SK-N-SH (cell line): ENCODE results near the gene TSSK3. TPM values are rescaled to one million over a fixed set of nuclear protein-coding genes. Genes with fewer than 3 reads are reported as not detected.

ENCODE experiments used
- CTCF ChIA-PET: fragments of 300-600, 350-600 bp; formaldehyde crosslinking; extraction: SDS; loops from one replicate; lab custom pipeline; 2021; lab: Yijun Ruan, JAX
- POLR2A ChIA-PET: fragments of 350-600 bp; sonication (Branson Sonifier 250); formaldehyde crosslinking; extraction: SDS; loops from one replicate; lab custom pipeline; 2020; ENCODE audit warnings: antibody characterized with exemption, inconsistent platforms; lab: Yijun Ruan, JAX
- DNase-seq: peaks from one replicate; pipeline ENCODE4 v3.0.0; 2012
- H2AFZ ChIP-seq: fragments of 200-600 bp; sonication (generic); 2 replicates; pipeline ENCODE4 v1.8.1; 2016; ENCODE audit warnings: antibody characterized with exemption, mild to moderate bottlenecking, low read depth
- H3F3A ChIP-seq: fragments of 200-600 bp; sonication (generic); replicated peaks from 2 replicates; pipeline ENCODE3; 2016; ENCODE audit warnings: antibody characterized with exemption, mild to moderate bottlenecking; ENCODE audit not compliant: insufficient read depth
- H3K27ac ChIP-seq, 2 experiments: fragments of 200-500 bp in 1 of 2; fragments of 200-600 bp in 1 of 2; sonication (Bioruptor generic) in 1 of 2; sonication (generic), shearing (Covaris generic) in 1 of 2; 2 replicates each; pipeline versions ENCODE4 v1.5.1 to v1.6.1; 2014 to 2016; ENCODE audit warnings: low read depth in 2 of 2, inconsistent platforms in 1 of 2, low read length in 1 of 2, mild to moderate bottlenecking in 1 of 2, mixed read lengths in 1 of 2
- H3K27me3 ChIP-seq: fragments of 200-600 bp; sonication (generic), shearing (Covaris generic); 2 replicates; pipeline ENCODE4 v1.6.1; 2016; ENCODE audit warnings: mixed run types; ENCODE audit not compliant: insufficient read depth
- H3K36me3 ChIP-seq, 2 experiments: fragments of 200-500 bp in 1 of 2; fragments of 200-600 bp in 1 of 2; sonication (Bioruptor generic) in 1 of 2; sonication (generic) in 1 of 2; replicated peaks in 1 of 2; 2 replicates each; pipeline versions ENCODE3 to v1.5.1; 2014 to 2016; ENCODE audit warnings: low read length in 1 of 2, mild to moderate bottlenecking in 1 of 2; ENCODE audit not compliant: insufficient read depth in 2 of 2, control insufficient read depth in 1 of 2
- H3K4me1 ChIP-seq, 2 experiments: fragments of 200-500 bp in 1 of 2; fragments of 200-600 bp in 1 of 2; sonication (Bioruptor generic) in 1 of 2; sonication (generic), shearing (Covaris generic) in 1 of 2; 2 replicates each; pipeline versions ENCODE4 v1.5.1 to v1.6.1; 2014 to 2016; ENCODE audit warnings: low read depth in 1 of 2, low read length in 1 of 2, mixed run types in 1 of 2; ENCODE audit not compliant: insufficient read depth in 2 of 2, control insufficient read depth in 1 of 2
- H3K4me2 ChIP-seq: fragments of 200-600 bp; sonication (generic), shearing (Covaris generic); 2 replicates; pipeline ENCODE4 v1.6.1; 2017; ENCODE audit warnings: mixed run types
- H3K4me3 ChIP-seq, 2 experiments: fragments of 200-500 bp in 1 of 2; fragments of 200-600 bp in 1 of 2; sonication (Bioruptor generic) in 1 of 2; sonication (generic), shearing (Covaris generic) in 1 of 2; 2 replicates each; pipeline versions ENCODE4 v1.5.1 to v1.8.1; 2014 to 2016; ENCODE audit warnings: low read depth in 2 of 2, inconsistent platforms in 1 of 2, low read length in 1 of 2, mild to moderate bottlenecking in 1 of 2, mixed read lengths in 1 of 2, moderate library complexity in 1 of 2
- H3K79me2 ChIP-seq: fragments of 200-600 bp; sonication (generic); 2 replicates; pipeline ENCODE4 v1.8.1; 2017; ENCODE audit warnings: mild to moderate bottlenecking; ENCODE audit not compliant: insufficient read depth
- H3K9ac ChIP-seq: fragments of 200-600 bp; sonication (generic); 2 replicates; pipeline ENCODE4 v1.6.1; 2017; ENCODE audit warnings: mixed run types
- H3K9me2 ChIP-seq: fragments of 200-600 bp; sonication (generic); 2 replicates; pipeline ENCODE4 v1.6.1; 2017; ENCODE audit warnings: mixed run types
- H3K9me3 ChIP-seq: fragments of 200-600 bp; sonication (generic); 2 replicates; pipeline ENCODE4 v1.6.1; 2017; ENCODE audit warnings: mixed run types, mild to moderate bottlenecking, moderate library complexity
- H4K20me1 ChIP-seq: fragments of 200-600 bp; sonication (generic); 2 replicates; pipeline ENCODE4 v1.6.1; 2017; ENCODE audit warnings: mild to moderate bottlenecking, mixed run types; ENCODE audit not compliant: insufficient read depth
- CHD2 ChIP-seq: fragments of 150-350 bp; IDR thresholded peaks from 2 replicates; pipeline ENCODE4 v1.6.1; 2018; ENCODE audit warnings: low read length; ENCODE audit not compliant: partially characterized antibody
- ELF1 ChIP-seq: IDR thresholded peaks from 2 replicates; pipeline ENCODE4 v1.4.0; 2012
- EZH2phosphoT487 ChIP-seq: fragments of 200-600 bp; sonication (generic); IDR thresholded peaks from 2 replicates; pipeline ENCODE4 v1.6.1; 2017; ENCODE audit warnings: low read depth, mixed run types, mild to moderate bottlenecking, antibody characterized with exemption, moderate library complexity, borderline replicate concordance
- FOSL2 ChIP-seq: IDR thresholded peaks from 2 replicates; pipeline ENCODE4 v1.4.0; 2012; ENCODE audit warnings: low read depth, mild to moderate bottlenecking, moderate library complexity, borderline replicate concordance
- FOXJ3 ChIP-seq: sonication (generic); formaldehyde crosslinking; IDR thresholded peaks from 2 replicates; pipeline ENCODE4 v1.5.1; 2020; ENCODE audit warnings: mild to moderate bottlenecking, missing genetic modification reagents
- FOXM1 ChIP-seq: IDR thresholded peaks from 2 replicates; pipeline ENCODE4 v1.4.0; 2012; ENCODE audit warnings: low read depth, mild to moderate bottlenecking
- GABPA ChIP-seq: IDR thresholded peaks from 2 replicates; pipeline ENCODE4 v1.4.0; 2012; ENCODE audit warnings: low read depth, mild to moderate bottlenecking
- GATA2 ChIP-seq: sonication (generic); formaldehyde crosslinking; IDR thresholded peaks from 2 replicates; pipeline ENCODE4 v1.5.0; 2020; ENCODE audit warnings: mild to moderate bottlenecking, missing genetic modification reagents
- JUND ChIP-seq: IDR thresholded peaks from 2 replicates; pipeline ENCODE4 v1.4.0; 2012
- MXI1 ChIP-seq: IDR thresholded peaks from 2 replicates; pipeline ENCODE4 v1.6.1; 2012; ENCODE audit warnings: mild to moderate bottlenecking, low read depth, low read length, improper control_type of control experiment
- NRF1 ChIP-seq: IDR thresholded peaks from 2 replicates; pipeline ENCODE4 v1.6.1; 2012; ENCODE audit warnings: low read depth, mild to moderate bottlenecking, low read length
- POLR2AphosphoS5 ChIP-seq: IDR thresholded peaks from 2 replicates; pipeline ENCODE4 v1.6.1; 2012; ENCODE audit warnings: low read depth, low read length
- RAD21 ChIP-seq: IDR thresholded peaks from 2 replicates; pipeline ENCODE4 v1.6.1; 2012; ENCODE audit warnings: mild to moderate bottlenecking, low read length
- RXRA ChIP-seq: IDR thresholded peaks from 2 replicates; pipeline ENCODE4 v1.4.0; 2012; ENCODE audit warnings: low read depth, mild to moderate bottlenecking, borderline replicate concordance
- SMC3 ChIP-seq: IDR thresholded peaks from 2 replicates; pipeline ENCODE4 v1.6.1; 2012; ENCODE audit warnings: low read depth, low read length, improper control_type of control experiment
- TAF1 ChIP-seq: IDR thresholded peaks from 2 replicates; pipeline ENCODE4 v1.6.1; 2012; ENCODE audit warnings: low read depth, mild to moderate bottlenecking, low read length, moderate library complexity, borderline replicate concordance
- TCF12 ChIP-seq: IDR thresholded peaks from 2 replicates; pipeline ENCODE4 v1.4.0; 2012
- TEAD4 ChIP-seq: IDR thresholded peaks from 2 replicates; pipeline ENCODE4 v1.4.0; 2012; ENCODE audit warnings: mild to moderate bottlenecking, borderline replicate concordance; ENCODE audit not compliant: insufficient read depth
- WGBS: methylation state at CpG from one replicate; pipeline ENCODE4 v1.1.6; 2017; ENCODE audit warnings: low lambda C conversion rate; 5-methylcytosine and 5-hydroxymethylcytosine counted together
- polyA plus RNA-seq, 3 experiments: library from polyadenylated mRNA; depleted of rRNA; stranded (reverse); fragments of >200 nt; gene quantifications; 2 replicates each; pipeline ENCODE4 v1.2.3, GENCODE V29; 2012
- TF ChIP-seq, protein P1 (sequence below): fragments of 200-600 bp; sonication (generic); IDR thresholded peaks from 2 replicates; pipeline ENCODE4 v1.6.1; 2017; ENCODE audit warnings: antibody characterized with exemption, mild to moderate bottlenecking, moderate library complexity
- TF ChIP-seq, protein P2 (sequence below): IDR thresholded peaks from 2 replicates; pipeline ENCODE4 v1.4.0; 2012; ENCODE audit warnings: low read depth
- TF ChIP-seq, protein P3 (sequence below): IDR thresholded peaks from 2 replicates; pipeline ENCODE4 v1.4.0; 2012; ENCODE audit warnings: low read depth, borderline replicate concordance
- TF ChIP-seq, protein P4 (sequence below): IDR thresholded peaks from 2 replicates; pipeline ENCODE4 v1.6.1; 2012; ENCODE audit warnings: mild to moderate bottlenecking, low read depth, low read length, moderate library complexity
- TF ChIP-seq, protein P5 (sequence below): IDR thresholded peaks from 2 replicates; pipeline ENCODE4; 2012

Gene TSSK3
- polyA plus RNA-seq, 1 of the 3 experiments (the other 2 are of a cell fraction) = 0.28 TPM

DNA sequence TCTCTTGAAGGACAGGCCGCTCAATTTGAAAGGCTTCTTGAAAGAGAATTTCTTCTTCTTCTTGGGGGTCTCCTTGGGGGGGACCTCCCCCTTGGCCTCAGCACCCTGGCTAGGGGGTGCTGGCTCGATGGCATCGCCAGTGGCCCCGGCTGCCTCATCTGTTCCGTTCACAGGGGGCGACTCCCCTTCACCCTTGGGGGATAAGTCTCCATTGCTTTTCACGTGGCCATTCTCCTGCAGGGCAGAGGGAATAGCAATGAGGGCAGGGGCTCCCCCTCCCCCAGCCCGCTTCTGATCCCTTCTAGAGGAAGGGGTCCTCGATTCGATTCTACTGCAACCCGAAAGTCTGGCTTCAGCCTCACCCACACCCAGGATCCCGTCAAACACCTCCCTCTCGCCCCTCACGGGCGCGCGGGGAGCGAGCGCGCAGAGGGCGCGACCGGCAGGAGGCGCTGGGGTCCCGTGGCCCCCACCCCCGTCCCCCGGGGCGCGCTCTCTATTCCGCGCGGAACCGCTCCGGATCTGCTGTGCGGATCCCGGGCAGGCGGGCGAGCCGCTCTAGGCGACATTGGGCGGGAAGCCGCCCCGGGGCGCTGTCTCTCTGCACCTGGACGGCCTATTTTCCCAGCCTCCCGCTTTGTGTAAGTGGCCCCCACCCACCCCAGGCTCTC lies 27.3 kb upstream of the TSSK3 start:
- H3K79me2 ChIP-seq = peaks cover 44% of the 10 kb centered on the region
- H3K27me3 ChIP-seq = no peaks in the 10 kb centered on the region
- H3K9me3 ChIP-seq = no peaks in the 10 kb centered on the region
- H4K20me1 ChIP-seq = peaks cover 33% of the 10 kb centered on the region
- no peaks in the 10 kb centered on the region for H3K9me2 ChIP-seq
- peaks cover 22% of the 10 kb centered on the region for H3F3A ChIP-seq
- no peak overlapping the region for H2AFZ ChIP-seq
- H3K36me3 ChIP-seq = peaks cover 17 to 43% of the 10 kb centered on the region in 2 experiments
- ChIA-PET CTCF (interaction anchor here (1.0 to 3.7 kb wide), 5 partner anchors 13 to 377 kb away, joined by 3 to 24 read pairs (median 5); no protein-coding TSS in a partner anchor), POLR2A (interaction anchor here (0.5 to 2.1 kb wide), 9 partner anchors 17 to 156 kb away, joined by 3 to 24 read pairs (median 3); partner anchors contain the start of gene TXLNA)
- DNase-seq = peak; percentile 89
- peak overlapping the region; percentile 84 to 92 for H3K4me3 ChIP-seq
- peaks cover 8 to 31% of the 10 kb centered on the region in 2 experiments; a peak in 3 of 4 replicates for H3K4me1 ChIP-seq
- peak overlapping the region; percentile 36 to 81; a peak in 3 of 4 replicates for H3K27ac ChIP-seq
- 2% methylated on average over 18 of the region's 46 CpGs for WGBS
- H3K9ac ChIP-seq = peak overlapping the region; percentile 96
- no peak; the same call in 1 of the 2 replicates for TF ChIP-seq MXI1
- TF ChIP-seq TAF1 = peak; percentile 52; the same call in 1 of the 2 replicates
- TF ChIP-seq EZH2phosphoT487 = no peak
- no peak for TF ChIP-seq CHD2
- TF ChIP-seq, protein P1, sequence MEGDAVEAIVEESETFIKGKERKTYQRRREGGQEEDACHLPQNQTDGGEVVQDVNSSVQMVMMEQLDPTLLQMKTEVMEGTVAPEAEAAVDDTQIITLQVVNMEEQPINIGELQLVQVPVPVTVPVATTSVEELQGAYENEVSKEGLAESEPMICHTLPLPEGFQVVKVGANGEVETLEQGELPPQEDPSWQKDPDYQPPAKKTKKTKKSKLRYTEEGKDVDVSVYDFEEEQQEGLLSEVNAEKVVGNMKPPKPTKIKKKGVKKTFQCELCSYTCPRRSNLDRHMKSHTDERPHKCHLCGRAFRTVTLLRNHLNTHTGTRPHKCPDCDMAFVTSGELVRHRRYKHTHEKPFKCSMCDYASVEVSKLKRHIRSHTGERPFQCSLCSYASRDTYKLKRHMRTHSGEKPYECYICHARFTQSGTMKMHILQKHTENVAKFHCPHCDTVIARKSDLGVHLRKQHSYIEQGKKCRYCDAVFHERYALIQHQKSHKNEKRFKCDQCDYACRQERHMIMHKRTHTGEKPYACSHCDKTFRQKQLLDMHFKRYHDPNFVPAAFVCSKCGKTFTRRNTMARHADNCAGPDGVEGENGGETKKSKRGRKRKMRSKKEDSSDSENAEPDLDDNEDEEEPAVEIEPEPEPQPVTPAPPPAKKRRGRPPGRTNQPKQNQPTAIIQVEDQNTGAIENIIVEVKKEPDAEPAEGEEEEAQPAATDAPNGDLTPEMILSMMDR = peak; percentile 77
- TF ChIP-seq RXRA = no peak
- no peak for TF ChIP-seq GATA2 (CRISPR knock-in tag)
- TF ChIP-seq TEAD4 = no peak
- TF ChIP-seq JUND = no peak
- no peak for TF ChIP-seq FOXM1
- TF ChIP-seq, protein P2, sequence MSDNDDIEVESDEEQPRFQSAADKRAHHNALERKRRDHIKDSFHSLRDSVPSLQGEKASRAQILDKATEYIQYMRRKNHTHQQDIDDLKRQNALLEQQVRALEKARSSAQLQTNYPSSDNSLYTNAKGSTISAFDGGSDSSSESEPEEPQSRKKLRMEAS = peak; percentile 40; the same call in 1 of the 2 replicates
- TF ChIP-seq FOXJ3 = no peak
- TF ChIP-seq, protein P3, sequence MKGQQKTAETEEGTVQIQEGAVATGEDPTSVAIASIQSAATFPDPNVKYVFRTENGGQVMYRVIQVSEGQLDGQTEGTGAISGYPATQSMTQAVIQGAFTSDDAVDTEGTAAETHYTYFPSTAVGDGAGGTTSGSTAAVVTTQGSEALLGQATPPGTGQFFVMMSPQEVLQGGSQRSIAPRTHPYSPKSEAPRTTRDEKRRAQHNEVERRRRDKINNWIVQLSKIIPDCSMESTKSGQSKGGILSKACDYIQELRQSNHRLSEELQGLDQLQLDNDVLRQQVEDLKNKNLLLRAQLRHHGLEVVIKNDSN = no peak
- TF ChIP-seq, protein P4, sequence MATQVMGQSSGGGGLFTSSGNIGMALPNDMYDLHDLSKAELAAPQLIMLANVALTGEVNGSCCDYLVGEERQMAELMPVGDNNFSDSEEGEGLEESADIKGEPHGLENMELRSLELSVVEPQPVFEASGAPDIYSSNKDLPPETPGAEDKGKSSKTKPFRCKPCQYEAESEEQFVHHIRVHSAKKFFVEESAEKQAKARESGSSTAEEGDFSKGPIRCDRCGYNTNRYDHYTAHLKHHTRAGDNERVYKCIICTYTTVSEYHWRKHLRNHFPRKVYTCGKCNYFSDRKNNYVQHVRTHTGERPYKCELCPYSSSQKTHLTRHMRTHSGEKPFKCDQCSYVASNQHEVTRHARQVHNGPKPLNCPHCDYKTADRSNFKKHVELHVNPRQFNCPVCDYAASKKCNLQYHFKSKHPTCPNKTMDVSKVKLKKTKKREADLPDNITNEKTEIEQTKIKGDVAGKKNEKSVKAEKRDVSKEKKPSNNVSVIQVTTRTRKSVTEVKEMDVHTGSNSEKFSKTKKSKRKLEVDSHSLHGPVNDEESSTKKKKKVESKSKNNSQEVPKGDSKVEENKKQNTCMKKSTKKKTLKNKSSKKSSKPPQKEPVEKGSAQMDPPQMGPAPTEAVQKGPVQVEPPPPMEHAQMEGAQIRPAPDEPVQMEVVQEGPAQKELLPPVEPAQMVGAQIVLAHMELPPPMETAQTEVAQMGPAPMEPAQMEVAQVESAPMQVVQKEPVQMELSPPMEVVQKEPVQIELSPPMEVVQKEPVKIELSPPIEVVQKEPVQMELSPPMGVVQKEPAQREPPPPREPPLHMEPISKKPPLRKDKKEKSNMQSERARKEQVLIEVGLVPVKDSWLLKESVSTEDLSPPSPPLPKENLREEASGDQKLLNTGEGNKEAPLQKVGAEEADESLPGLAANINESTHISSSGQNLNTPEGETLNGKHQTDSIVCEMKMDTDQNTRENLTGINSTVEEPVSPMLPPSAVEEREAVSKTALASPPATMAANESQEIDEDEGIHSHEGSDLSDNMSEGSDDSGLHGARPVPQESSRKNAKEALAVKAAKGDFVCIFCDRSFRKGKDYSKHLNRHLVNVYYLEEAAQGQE = 0 out of 2 replicates have a peak, but pooled peaks have one; percentile 12
- peak; percentile 32; the same call in 1 of the 2 replicates for TF ChIP-seq SMC3
- no peak for TF ChIP-seq FOSL2
- TF ChIP-seq GABPA = no peak
- peak; percentile 45 for TF ChIP-seq RAD21
- no peak for TF ChIP-seq NRF1
- no peak for TF ChIP-seq TCF12
- TF ChIP-seq ELF1 = no peak
- no peak for TF ChIP-seq POLR2AphosphoS5
- TF ChIP-seq, protein P5, sequence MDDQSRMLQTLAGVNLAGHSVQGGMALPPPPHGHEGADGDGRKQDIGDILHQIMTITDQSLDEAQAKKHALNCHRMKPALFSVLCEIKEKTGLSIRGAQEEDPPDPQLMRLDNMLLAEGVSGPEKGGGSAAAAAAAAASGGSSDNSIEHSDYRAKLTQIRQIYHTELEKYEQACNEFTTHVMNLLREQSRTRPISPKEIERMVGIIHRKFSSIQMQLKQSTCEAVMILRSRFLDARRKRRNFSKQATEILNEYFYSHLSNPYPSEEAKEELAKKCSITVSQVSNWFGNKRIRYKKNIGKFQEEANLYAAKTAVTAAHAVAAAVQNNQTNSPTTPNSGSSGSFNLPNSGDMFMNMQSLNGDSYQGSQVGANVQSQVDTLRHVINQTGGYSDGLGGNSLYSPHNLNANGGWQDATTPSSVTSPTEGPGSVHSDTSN = no peak
- H3K4me2 ChIP-seq = peak overlapping the region; percentile 98
